ENCODE measurements around the gene NPL.

The NPL gene

DNA sequence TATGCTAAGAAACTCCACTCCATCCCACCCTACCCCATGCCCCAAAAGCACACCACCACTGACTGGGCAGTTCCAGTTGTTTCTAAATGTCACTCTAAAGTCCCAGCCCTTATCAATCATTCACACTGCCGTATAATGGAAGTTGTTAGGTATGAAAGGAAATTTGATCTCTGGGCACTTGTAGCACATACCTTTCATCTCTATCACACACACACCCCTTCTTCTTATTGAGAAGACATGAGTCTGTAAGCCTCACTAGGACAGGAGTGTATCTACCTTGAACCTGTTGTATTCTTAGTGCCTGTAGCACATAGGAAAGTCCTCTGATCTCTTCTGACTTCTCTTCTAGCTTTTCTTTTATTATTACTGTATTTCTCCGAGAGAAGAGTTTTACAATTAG, 27.3 kb downstream of the NPL start:
- Mint-ChIP-seq H3K4me1 (no peaks in the 10 kb centered on the region), H3K9me3 (no peaks in the 10 kb centered on the region), H3K36me3 (peaks cover 11% of the 10 kb centered on the region), H3K27me3 (no peaks in the 10 kb centered on the region), H3K27ac (no peak overlapping the region), H3K4me3 (no peak overlapping the region)
- no peak for ATAC-seq (ENCODE audit: low read depth)
- DNase-seq (ENCODE audit: low spot score in 2 of 2), result no peak

DNA sequence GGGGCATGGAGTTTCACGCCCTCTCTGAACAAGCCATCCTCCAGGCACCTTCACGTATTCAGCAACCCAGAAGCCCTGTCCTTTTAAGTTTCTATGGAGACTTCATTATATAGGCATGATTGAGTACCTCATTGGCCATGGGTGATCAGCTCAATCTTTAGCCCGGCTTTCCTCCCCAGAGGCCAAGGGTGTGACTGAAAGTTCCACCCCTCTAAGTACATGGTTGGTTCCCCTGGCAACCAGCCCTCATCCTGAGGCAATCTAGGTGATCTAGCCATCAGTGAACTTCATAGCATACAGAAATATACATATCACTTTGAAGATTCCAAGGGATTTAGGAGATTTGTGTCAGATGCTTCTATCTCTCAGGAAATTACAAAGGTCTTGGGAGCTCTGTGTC, 28.2 kb downstream of the NPL start:
- DNase-seq (ENCODE audit: low spot score in 2 of 2), result no peak
- no peak overlapping the region for H3K27ac Mint-ChIP-seq
- H3K4me3 Mint-ChIP-seq, result no peak overlapping the region
- peaks cover 12% of the 10 kb centered on the region for H3K36me3 Mint-ChIP-seq
- no peaks in the 10 kb centered on the region for H3K27me3 Mint-ChIP-seq
- H3K9me3 Mint-ChIP-seq, result no peaks in the 10 kb centered on the region
- ATAC-seq (ENCODE audit: low read depth), result peak; percentile 59
- no peaks in the 10 kb centered on the region for H3K4me1 Mint-ChIP-seq

DNA sequence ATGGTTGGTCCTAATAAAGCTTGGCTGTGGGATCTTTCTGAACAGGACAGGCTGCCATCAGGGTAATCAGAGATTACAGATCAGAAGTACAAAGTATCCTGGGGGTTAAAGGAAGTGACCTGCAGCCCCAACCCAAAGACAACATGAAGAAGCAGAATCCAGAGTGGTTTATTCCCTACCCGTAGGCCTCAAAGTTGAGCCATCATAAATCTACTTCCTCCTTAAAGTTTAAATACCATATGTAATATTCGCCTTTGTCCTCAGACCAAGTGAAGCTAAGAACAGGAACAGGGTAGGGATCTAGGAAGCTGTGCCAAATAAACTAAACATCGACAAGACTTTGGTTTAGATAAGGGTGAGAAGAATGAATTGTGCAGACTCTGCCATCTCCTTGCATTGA, 33.6 kb downstream of the NPL start:
- no peak overlapping the region for H3K4me3 Mint-ChIP-seq
- no peak for DNase-seq (ENCODE audit: low spot score in 2 of 2)
- ATAC-seq (ENCODE audit: low read depth), result no peak
- no peaks in the 10 kb centered on the region for H3K27me3 Mint-ChIP-seq
- no peaks in the 10 kb centered on the region for H3K9me3 Mint-ChIP-seq
- H3K36me3 Mint-ChIP-seq, result peaks cover 3% of the 10 kb centered on the region
- no peaks in the 10 kb centered on the region for H3K4me1 Mint-ChIP-seq
- H3K27ac Mint-ChIP-seq, result no peak overlapping the region

DNA sequence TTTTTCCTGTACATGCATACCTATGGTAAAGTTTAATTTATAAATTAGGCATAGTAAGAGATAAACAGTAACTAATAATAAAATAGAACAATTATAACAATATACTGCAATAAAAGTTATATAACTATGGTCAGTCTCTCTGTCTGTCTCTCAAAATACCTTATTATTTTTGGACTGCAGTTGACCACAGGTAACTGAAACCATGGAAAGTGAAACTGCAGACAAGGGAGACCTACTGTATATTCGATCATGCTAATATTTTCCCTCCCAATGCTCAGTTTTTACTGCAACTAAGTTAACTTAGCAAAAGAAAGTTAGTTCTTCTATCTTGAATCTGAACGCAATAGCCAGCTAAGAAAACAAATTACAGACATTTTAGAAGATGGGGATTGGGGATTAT, 37.3 kb downstream of the NPL start:
- H3K9me3 Mint-ChIP-seq, result no peaks in the 10 kb centered on the region
- no peaks in the 10 kb centered on the region for H3K27me3 Mint-ChIP-seq
- ATAC-seq (ENCODE audit: low read depth) (no peak), DNase-seq (ENCODE audit: low spot score in 2 of 2) (no peak)
- H3K4me3 Mint-ChIP-seq, result no peak overlapping the region
- H3K27ac Mint-ChIP-seq, result no peak overlapping the region
- peaks cover 3% of the 10 kb centered on the region for H3K36me3 Mint-ChIP-seq
- H3K4me1 Mint-ChIP-seq, result peaks cover 7% of the 10 kb centered on the region

DNA sequence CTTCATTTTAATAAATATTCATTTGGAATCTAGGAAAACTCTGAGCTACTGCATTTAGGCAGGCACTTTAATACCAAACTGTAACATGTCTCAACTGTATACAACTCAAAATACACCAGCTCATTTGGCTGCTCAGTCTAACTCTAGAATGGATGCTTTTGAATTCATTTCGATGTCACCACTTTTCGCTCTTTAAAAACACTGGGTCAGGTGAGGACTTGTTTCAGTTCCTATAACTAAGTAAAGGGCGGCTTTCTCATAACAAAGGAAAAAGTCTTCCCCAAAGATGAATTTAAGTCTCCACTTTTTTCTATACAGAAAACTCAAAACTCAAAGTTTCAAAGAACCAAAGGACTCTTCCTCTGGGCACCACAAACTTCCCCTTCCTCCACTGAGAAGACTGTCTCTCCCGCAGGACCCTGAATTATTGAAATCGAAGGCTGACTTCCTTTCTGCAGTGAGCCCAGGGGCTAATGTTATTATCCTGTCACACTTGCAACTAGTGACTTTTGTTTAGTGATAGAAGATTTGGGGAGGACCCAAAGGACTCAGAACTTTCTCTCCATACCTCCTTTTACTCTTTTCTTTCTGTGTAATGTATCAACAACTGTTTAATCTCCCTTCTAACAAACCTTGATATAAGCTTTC, 39.8 kb downstream of the NPL start:
- Mint-ChIP-seq H3K36me3 (peaks cover 2% of the 10 kb centered on the region), H3K27me3 (no peaks in the 10 kb centered on the region), H3K27ac (peak overlapping the region; percentile 93), H3K9me3 (no peaks in the 10 kb centered on the region), H3K4me1 (peaks cover 7% of the 10 kb centered on the region), H3K4me3 (peak overlapping the region; percentile 71)
- no peak for DNase-seq (ENCODE audit: low spot score in 2 of 2)
- peak; percentile 95 for ATAC-seq (ENCODE audit: low read depth)

DNA sequence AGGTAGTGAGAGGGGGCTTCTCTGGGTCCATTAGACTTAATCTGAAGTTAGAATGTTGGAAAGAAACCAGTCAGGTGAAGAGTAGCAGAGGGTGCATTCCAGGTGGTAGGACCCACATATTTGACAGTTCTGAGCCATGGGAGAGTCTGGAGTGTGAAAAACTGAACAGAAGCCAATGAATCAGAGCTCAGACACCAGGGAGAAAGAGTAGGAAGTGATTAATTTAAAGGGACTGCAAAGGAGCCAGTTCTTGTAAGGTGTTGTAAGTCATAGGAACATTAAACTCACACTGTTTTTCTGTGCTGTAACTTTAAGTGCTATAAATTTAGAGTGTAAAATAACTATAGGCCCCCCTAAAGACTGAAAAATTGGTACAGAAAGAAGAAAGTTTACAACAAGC, 43.7 kb downstream of the NPL start:
- Mint-ChIP-seq H3K27ac (no peak overlapping the region), H3K4me3 (no peak overlapping the region)

DNA sequence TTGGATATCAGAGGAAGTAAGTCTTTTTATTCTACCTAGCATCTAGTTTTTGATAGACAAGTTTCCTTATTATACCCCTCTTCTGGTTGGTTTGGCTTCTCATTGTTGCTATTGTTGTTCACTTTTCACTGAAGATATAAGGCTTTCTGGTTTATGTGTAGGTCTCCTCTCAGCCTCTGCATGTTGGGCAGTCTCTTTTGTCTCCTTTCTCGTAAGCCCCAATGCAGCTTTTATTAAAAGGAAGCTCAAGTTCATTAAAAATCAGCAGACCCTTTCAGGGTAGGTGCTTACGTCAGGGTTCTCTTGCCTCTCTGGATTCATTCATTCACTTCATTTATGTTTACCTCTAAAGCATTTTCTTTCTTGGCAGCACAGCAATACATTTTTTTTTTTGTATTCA, 44.8 kb downstream of the NPL start:
- Mint-ChIP-seq H3K9me3 (no peaks in the 10 kb centered on the region), H3K27me3 (no peaks in the 10 kb centered on the region), H3K4me1 (peaks cover 8% of the 10 kb centered on the region), H3K27ac (no peak overlapping the region), H3K4me3 (no peak overlapping the region), H3K36me3 (no peaks in the 10 kb centered on the region)
- DNase-seq (ENCODE audit: low spot score in 2 of 2) (no peak), ATAC-seq (ENCODE audit: low read depth) (no peak)

More for the DNA sequence above, 43.7 kb downstream of the NPL start:
- ATAC-seq (ENCODE audit: low read depth) (no peak), DNase-seq (ENCODE audit: low spot score in 2 of 2) (no peak)
- Mint-ChIP-seq H3K36me3 (no peaks in the 10 kb centered on the region), H3K27me3 (no peaks in the 10 kb centered on the region), H3K4me1 (peaks cover 7% of the 10 kb centered on the region), H3K9me3 (no peaks in the 10 kb centered on the region)

DNA sequence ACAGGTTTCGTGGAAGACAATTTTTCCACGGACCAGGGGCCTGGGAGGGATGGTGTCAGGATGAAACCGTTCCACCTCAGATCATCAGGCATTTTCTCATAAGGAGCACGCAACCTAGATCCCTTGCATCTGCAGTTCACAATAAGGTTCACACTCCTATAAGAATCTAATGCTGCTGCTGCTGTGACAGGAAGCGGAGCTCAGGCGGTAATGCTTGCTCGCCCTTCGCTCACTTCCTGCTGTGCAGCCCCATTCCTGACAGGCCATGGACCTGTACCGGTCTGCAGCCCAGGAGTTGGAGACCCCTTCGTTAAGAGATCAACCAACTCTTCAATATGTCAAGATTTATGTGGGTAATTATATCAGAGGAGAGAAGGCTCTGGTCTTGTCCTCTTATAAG, 46.2 kb downstream of the NPL start:
- Mint-ChIP-seq H3K36me3 (peaks cover 3% of the 10 kb centered on the region), H3K27me3 (no peaks in the 10 kb centered on the region), H3K27ac (no peak overlapping the region), H3K9me3 (no peaks in the 10 kb centered on the region), H3K4me1 (peaks cover 12% of the 10 kb centered on the region), H3K4me3 (no peak overlapping the region)
- DNase-seq (ENCODE audit: low spot score in 2 of 2) (no peak), ATAC-seq (ENCODE audit: low read depth) (no peak)

DNA sequence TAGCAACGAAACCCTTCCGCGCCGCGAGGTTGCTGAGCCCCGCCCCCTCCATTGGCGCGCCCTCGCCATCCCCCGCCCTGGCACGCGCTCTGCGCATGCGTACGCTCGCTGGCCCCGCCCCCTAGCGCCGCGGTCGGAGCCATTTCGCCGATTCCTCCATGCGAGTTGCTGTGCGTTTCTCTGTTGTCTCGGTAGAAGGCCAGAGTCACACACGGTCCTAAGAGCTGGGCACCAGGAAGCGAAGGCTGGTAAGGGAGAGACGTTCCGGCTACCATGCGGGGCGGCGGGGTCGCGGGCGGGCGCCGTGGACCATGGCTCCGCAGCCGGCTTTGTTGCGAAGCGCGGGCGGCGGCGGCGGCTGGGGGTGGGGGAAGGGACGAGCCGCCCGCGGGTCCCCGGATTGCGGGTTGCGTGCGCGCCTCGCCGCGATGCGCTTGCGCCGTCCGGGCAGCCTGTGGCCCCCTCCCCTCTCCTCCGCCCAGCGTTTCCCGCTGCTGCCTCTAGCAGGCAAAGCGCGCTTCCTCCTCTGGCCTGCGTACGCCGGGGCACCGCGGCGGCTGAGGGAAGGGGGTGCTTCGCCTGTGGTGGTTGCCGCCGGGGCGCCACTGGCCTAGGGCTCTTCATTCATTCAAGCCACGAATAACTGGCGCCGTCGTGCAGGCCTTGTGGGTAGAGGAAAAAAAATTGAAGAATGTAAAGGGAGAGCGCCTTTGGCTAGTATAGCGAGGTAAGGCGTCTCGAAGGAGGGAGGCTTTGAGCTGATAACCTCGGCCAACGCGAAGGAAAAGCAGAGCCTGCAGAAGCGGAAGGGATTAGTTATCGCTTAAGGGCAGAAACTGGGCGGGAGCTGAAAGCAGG, 49.9 kb downstream of the NPL start, which contains the start of gene DHX9:
TSS of gene DHX9 (plus strand) at position 139 of the 858 bp plus-strand sequence. CDS start 3,220 bp downstream, outside the sequence.
- DNase-seq (ENCODE audit: low spot score in 2 of 2) (peak; percentile 99 to 100), ATAC-seq (ENCODE audit: low read depth) (peak; percentile 79)
- Mint-ChIP-seq H3K4me3 (peak within 1 kb of the TSS; percentile 95), H3K27me3 (no peaks in the 10 kb centered on the region), H3K36me3 (peaks cover 8% of the 10 kb centered on the region), H3K4me1 (peaks cover 32% of the 10 kb centered on the region), H3K9me3 (no peaks in the 10 kb centered on the region), H3K27ac (peak within 1 kb of the TSS; percentile 92)

DNA sequence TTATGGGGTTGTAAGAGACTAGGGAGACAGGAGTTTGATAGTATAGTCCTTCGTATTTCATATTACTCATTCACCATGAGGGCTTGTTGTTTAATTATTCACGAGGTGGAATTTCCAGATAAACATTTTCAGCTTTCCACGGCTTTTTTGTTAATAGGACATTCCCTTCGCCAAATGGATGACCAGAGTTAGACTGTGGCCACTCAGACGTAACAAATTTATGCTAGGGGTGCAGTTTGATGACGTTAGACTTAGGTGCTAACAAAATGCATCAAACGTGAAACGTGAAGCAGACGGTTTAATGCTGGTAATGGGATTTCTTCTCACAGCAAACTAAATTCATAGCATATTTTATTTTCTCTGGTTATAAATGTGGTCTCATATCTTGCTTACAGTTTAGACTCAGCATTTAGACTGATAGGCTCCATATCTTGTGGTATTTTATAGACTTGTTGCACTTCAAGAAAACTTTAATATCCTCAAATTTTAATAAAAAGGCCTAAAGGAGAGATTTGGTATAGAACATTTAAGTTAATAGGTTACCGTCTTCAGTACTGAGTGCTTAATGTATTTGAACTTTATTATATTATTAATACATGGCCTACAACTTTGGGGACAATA, 51.9 kb downstream of the NPL start:
- no peaks in the 10 kb centered on the region for H3K9me3 Mint-ChIP-seq
- peaks cover 33% of the 10 kb centered on the region for H3K4me1 Mint-ChIP-seq
- H3K36me3 Mint-ChIP-seq, result peaks cover 12% of the 10 kb centered on the region
- no peak for DNase-seq (ENCODE audit: low spot score in 2 of 2)
- peak overlapping the region; percentile 92 for H3K27ac Mint-ChIP-seq
- H3K27me3 Mint-ChIP-seq, result no peaks in the 10 kb centered on the region
- ATAC-seq (ENCODE audit: low read depth), result no peak
- H3K4me3 Mint-ChIP-seq, result peak overlapping the region; percentile 95

DNA sequence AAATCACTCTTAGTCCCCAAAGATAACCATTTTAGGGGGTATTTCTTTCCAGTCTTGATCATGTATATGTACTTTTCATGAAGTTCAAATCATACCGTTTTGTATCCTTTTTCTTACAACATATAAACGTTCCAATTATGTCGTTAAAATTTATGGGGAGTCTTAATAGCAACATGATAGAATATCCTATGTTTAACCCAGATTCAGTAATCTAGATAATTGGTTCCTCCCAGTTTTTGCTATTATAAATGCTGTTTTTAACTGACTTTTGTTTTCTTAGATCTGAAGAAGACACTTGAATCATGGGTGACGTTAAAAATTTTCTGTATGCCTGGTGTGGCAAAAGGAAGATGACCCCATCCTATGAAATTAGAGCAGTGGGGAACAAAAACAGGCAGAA, 52.7 kb downstream of the NPL start:
- ATAC-seq (ENCODE audit: low read depth), result no peak
- Mint-ChIP-seq H3K9me3 (no peaks in the 10 kb centered on the region), H3K4me3 (no peak overlapping the region), H3K27me3 (no peaks in the 10 kb centered on the region), H3K36me3 (peaks cover 15% of the 10 kb centered on the region), H3K27ac (no peak overlapping the region), H3K4me1 (peaks cover 35% of the 10 kb centered on the region)
- DNase-seq (ENCODE audit: low spot score in 2 of 2), result no peak

DNA sequence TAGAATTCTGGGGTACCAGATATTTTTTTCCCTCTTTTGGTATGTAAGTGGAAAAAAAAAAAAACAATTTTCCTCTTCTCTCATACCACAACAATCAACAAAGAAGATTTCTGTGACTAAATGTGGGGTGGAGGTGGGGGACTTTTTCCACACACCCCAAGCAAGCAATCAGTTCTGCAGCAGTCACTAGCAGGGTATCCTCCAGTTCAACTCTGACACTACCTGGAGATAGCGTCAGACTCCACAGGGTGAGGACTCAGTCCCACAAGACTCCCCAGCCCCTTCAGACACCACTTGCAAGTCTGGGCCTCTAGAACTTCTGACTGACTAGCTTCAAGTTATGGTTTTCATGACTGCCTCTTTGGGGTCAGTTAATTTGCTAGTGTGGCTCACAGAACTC, 55.8 kb downstream of the NPL start:
- peaks cover 38% of the 10 kb centered on the region for H3K4me1 Mint-ChIP-seq
- H3K27ac Mint-ChIP-seq, result no peak overlapping the region
- DNase-seq (ENCODE audit: low spot score in 2 of 2) (no peak), ATAC-seq (ENCODE audit: low read depth) (no peak)
- H3K27me3 Mint-ChIP-seq, result no peaks in the 10 kb centered on the region
- no peak overlapping the region for H3K4me3 Mint-ChIP-seq
- H3K36me3 Mint-ChIP-seq, result peaks cover 34% of the 10 kb centered on the region
- H3K9me3 Mint-ChIP-seq, result no peaks in the 10 kb centered on the region

DNA sequence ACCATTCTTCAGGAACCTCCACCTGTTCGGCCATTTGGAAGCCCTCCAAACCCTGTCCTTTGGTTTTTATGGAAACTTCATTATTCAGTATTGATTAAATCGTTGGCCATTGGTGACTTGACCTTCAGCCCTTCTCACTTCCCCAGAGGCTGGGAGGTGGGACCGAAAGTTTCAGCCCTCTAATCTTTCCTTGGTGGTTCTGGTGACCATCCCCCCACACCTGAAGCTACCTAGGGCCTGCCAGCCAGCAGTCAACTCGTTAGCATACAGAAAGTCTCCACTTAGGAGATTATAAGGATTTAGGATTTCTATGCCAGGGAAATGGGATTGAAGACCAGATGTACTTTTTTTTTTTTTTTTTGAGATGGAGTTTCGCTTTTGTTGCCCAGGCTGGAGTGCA, 56.3 kb downstream of the NPL start:
- Mint-ChIP-seq H3K27ac (no peak overlapping the region), H3K9me3 (no peaks in the 10 kb centered on the region), H3K36me3 (peaks cover 36% of the 10 kb centered on the region), H3K4me1 (peaks cover 34% of the 10 kb centered on the region), H3K4me3 (no peak overlapping the region), H3K27me3 (no peaks in the 10 kb centered on the region)
- ATAC-seq (ENCODE audit: low read depth) (no peak), DNase-seq (ENCODE audit: low spot score in 2 of 2) (no peak)

DNA sequence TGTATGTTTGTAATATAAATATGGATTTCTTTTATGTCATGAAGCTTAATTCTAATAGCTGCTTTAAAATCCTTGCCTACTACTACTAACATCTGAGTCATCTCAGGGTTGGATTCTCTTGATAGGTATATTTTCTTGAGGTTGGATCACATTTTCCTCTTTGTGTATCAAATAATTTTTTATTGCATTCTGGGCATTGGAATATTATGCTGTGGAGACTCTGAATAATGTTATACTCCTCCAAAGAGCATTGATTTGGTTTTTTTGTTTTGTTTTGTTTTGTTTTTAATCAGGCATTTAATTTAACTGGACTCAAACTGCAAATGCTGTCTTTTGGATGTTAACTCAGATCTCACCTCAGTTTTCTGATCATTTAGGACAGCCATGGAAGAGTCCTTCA, 57.5 kb downstream of the NPL start:
- Mint-ChIP-seq H3K27ac (no peak overlapping the region), H3K4me3 (no peak overlapping the region), H3K36me3 (peaks cover 38% of the 10 kb centered on the region), H3K27me3 (no peaks in the 10 kb centered on the region), H3K4me1 (peaks cover 25% of the 10 kb centered on the region), H3K9me3 (no peaks in the 10 kb centered on the region)
- no peak for DNase-seq (ENCODE audit: low spot score in 2 of 2)
- no peak for ATAC-seq (ENCODE audit: low read depth)

All from memory B cell (primary cell).